Bone marrow (tissue), 2 donors: ENCODE data around the gene VEZT.

ENCODE experiments used
- DNase-seq, 2 donors: peaks; one replicate each; lab custom pipeline; 2025; lab: John Stamatoyannopoulos, UW

VEZT gene

DNA sequence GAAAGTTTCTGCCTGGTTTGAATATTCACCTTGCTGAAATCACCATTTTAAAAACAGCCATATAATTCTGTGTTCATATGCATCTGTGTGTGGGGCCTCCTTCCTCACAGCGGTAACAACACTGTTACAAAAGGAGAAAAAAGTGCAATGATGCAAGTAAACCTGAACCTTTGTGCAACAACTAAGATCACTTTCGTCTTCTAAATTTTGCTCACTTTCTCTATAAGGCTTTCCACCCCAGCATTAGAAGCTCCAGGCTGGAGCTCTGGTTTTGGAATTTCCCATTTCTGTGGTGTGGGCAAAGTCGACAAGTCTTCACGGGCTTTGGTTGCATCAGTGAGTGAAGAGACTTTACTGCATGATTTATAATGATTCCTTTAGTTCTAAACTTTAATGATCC, 18.7 kb upstream of the VEZT start:
- no peak for DNase-seq

DNA sequence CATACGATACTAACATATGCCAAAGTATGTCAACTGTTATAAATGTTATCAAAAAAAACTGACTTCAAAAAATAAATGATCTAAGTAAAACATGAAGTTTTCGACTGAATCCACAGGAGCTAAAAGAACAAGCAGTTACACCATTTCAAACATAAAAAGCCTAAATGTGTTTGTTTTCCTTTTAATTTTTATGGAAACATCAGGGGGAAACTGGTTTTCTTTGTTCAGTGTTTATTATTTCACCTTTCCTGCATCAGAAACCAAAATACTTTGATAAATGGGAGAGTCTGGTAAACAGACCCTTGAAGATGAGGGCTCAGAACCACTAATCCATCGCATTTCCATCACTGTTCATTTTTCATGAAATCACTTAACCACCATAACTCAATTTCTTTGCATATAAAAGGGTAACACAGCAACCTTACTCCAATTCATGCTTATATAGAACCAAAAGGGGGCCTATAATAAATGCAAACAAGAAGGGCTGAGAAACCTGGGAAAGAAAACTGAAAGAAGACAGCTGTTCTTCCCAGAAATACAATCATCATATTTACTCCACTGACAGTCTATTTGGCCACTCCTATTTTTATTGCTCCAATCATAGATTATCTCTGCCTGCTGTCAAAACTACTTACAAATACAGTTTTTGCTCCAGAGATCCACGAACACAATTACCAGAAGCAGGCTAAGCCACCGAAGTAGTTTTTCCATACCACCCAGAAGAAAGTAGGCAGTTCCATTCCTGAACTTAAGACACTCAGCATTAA, 17.3 kb upstream of the VEZT start:
- no peak for DNase-seq

DNA sequence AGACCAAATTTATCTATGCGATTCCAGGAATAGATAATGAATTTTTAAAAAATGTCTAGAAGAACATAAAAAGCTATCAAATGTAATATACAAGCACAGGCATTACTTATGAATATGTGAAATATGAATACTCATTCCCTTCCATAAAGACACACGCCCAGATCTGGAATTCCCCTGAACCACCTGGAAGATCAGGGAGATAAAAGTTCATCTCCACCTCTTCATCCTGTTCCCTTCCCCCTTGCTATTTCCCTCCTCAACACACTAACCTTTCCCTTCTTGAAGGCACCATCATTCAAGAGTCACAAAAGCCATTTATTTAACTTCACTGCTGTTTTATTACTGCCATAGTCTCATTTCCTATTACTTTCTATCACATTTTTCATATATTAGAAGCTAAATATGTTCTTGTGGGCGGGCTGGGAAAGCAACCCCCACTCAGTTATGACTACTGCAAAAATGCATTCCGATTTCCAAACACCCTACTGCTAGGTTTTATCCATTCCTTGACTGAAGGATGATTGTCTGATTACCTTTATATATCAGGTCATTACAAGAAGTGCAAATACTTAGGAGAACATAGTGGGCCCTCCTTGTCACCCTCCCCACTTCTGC, 16.4 kb upstream of the VEZT start:
- no peak for DNase-seq

DNA sequence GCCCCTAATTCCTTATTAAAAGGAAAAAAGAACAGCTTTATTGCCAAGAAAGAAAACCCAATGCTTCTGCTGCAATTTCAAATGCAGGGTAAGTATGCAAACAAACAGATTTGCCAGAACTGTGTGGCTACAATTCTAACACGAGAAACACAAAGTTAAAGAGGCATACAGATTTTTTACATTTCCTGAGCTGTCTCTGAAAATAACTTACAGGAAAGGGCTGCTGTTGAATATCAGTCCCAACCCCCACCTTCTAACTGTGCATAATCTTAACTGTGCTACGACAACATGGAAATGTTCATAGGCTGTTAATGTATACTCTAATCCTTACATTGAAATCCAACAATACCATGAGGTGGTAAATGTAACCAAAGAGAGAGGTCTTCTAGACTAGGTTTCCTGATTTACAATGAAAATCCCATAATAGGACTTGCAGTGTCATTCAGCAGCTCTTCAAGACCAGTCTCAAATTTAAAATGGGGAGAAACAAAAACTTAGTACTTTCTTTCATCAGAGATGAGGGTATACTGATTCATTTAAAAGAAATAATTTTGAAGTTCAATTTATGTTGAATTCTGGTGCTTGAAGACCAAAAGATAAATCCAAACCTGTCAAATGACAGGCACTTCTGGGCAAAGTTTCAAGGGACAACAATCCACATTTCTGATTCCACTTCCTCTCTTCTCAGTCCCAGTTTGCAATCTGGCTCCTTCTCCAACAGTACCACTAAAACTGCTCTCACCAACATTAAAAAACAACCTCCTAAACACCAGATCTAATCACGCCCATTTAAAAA, 14.7 kb upstream of the VEZT start:
- peak in 1 of 2 donors; percentile 27 for DNase-seq

DNA sequence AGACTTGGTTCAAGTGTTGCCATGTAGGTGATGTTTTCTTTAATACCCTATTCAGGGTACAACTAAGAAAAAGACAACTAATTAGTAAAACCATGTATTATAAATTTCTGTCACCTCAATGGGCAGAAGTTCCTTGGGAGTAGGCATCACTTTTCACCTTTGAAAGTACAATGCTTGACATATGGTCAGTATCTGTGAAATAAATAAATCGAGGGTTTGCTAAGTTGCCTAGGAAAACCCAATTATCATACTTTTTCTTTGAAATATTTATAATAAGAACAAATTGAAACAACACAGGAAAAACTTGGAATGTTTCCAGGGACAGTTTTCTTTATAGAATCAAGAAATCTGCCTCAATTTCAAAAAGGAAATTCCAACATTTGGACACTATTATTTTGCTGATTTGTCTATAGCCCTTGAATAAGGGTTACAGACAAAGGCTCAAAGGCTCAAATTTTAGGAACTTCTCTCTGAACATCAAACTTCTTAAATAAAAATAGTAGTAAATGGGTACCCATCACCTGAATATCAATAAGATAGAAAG, 14.0 kb upstream of the VEZT start:
- DNase-seq: no peak

DNA sequence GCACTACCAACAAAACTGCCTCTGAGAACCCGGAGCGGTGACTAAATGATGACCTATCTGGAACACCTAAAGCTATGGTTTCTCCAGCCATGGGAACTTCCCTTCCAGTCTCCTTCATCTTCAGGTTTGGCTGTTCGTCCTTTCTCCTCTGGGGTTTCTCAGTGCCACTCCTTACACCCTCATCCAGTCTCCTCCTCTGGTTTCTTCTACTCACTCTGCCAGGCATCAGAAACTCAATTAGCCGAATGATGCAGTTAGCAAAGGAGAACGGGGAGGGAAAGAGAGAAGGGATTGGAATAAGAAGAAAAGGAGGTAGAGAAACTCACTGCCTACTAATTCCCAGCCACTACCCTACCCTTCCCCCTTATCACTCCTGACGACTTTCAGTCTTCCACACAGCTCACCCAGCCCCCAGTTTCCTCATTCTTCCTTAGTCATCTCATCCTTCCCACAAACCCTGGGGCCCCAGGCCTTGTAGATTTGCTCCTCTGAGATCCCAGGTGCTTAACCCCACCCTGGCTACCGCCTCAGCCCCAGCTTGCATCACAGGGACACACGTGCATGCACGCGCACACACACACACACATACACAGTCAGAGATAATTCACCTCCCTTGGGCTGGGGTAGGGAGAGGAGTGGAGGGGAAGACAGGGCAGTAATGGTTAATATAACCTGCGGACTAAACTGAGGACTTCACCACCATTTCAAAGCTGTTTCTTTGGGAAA, 13.3 kb upstream of the VEZT start:
- peak in 1 of 2 donors; percentile 31 for DNase-seq

DNA sequence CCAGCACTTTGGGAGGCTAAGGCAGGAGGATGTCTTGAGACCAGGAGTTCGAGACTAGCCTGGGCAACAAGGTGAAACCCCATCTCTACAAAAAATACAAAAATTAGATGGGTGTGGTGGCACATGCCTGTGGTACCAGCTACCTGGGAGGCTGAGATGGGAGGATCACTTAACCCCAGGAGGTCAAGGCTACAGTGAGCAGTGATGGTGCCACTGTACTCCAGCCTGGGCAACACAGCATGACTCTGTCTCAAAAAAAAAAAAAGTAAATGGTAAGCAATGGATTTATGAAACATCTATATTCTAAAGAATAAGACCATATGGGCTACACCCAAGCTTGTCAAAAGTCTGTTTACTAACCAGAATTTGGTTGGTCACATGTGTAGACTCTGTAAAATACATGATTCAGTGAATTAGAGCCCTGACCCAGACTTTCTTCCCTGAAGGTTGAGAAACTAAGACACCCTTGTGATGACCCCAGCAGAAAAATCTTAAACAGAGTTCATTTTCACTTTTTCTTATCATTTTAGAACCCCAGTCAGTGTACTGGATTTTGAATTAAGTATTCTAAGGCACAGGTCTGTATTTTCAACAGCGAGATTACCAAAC, 12.5 kb upstream of the VEZT start:
- DNase-seq: no peak

DNA sequence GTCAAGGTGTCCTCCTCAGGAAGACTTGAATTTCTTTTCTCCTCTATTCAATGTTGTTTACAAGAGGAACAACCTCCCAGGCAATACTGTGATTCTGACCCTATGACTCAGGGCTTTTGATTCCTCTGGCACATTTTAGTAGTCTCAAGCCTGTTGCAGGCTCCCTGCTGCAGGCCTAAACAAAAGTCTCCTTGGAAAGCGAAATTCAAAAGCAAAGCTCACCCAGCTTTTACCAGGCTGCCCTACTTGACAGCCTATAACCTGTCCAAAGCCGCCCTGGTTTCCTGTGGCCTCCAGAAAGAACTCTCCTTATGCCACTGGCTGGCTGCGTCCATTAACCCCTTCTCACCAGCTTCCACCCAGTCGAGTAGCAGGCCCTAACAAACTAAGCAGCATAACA, 11.9 kb upstream of the VEZT start:
- DNase-seq: peak in 1 of 2 donors; percentile 13

DNA sequence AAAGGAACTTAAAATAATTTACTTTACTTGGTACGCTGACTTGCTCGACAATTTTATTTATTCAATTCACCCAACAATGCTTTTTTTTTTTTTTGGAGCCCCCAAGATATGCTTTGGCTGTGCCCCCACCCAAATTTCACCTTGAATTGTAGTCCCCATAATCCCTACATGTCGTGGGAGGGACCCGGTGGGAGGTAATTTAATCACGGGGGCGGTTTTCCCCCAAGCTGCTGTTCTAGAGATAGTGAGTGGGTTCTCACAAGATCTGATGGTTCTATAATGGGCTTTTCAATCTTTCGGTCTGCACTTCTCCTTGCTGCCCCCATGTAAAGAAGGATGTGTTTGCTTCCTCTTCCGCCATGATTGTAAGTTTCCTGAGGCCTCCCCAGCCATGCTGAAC, 10.7 kb upstream of the VEZT start:
- DNase-seq: no peak

DNA sequence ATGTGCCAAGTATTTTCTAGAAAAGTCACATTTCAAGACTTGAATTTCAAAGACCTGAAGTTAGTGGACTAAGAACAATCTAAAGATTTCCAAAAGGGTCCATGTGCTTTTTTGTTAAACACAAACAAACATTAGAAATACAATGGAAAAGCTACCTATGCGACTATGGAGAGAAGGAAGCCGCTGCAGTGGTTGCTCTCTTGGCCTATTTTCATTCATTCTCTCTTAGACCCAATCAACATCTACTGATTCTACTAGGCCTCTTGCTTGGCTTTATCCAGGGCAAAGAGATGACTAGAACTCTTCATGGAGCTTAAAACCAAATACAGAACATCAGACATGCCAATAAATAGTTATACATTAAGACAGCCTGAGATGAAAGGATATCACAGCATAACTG, 10.2 kb upstream of the VEZT start:
- DNase-seq: no peak

DNA sequence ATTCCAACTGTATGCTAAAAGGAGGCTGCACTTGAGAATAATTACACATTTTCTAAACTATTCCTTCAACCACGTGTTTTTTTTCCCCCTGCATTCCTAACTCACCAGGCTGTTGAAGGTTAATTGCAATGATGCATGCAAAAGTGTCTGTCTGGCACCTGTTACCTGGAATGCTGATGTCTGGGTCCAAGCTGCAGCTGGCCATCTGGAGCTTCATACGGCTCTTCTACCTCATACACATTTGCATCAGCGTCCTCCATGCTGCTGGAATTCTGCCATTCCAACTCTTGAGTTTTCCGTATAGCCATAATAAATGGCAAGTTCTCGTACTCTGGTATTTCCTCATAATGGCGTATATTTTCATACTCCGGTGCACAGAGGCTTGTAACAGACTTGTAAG, 8.9 kb upstream of the VEZT start:
- DNase-seq: no peak

DNA sequence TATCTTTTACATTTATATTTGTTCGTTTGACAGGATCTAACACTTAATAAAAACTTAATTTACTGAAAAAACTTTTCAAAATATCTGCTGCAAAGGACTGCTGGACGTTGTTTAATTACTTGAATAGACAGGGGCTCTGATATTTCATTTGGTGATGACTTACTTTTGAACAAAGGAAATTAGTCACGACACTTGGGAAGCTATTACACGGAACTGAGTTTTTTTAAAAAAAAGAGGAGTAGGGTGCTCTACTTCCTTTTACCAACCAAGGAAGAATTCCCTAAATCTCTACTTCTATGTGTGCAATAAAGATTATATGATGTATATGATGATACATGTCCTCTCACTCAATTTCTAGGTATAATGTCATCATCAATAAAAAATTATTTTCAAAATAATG, 5.0 kb upstream of the VEZT start:
- DNase-seq: no peak

DNA sequence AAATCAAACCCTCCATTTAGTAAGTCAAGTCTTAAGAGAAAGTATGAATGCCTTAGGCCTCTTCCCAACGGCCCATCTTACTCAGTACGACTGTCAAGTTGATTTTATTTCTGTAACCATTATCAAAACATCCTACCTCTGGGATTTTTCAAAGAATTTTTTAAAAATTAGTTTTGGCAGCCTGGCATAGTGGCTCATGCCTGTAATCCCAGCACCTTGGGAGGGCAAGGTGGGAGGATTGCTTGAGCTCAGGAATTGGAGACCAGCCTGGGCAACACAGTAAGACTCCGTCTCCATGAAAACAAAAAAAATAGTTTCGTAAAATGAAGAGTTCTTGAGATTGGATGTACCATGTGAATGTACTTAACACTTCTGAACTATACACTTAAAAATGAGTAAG, 4.5 kb upstream of the VEZT start:
- DNase-seq: no peak

DNA sequence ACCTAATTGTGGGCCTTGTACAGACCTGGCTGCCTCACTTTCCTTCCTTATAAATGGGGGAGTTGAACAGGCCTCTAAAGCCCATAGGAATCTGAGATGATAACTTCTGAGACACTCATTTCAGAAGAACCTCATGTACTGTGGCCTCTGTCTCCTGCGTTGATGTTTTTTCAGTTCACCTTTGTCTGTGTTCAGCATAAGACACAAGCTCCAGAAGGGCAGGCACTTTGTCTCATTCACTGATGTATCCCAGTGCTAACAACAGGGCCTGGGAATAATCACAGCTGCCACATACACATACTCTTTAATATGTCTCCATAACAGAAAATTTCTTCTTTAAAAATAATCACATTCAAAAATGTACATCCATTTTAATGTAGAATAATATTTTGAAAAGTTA, 3.7 kb upstream of the VEZT start:
- DNase-seq: no peak

DNA sequence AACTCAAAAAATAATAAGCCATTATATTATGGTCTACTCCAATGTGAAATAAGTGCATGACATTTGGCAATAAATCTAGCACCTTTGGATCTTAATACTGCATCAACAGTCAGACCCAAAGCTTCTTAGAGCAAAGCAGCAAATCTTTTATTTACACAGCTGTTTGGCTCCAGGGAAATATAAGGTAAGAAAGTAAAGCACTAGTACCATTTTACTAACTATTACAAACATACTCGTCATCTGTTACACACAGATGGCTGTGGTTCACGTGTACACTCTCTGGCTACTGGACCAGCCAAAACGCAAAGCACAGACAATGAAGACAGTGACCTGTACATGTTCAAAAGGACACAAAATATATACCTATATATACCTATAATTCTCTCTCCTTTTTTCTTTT, 3.1 kb upstream of the VEZT start:
- DNase-seq: no peak

DNA sequence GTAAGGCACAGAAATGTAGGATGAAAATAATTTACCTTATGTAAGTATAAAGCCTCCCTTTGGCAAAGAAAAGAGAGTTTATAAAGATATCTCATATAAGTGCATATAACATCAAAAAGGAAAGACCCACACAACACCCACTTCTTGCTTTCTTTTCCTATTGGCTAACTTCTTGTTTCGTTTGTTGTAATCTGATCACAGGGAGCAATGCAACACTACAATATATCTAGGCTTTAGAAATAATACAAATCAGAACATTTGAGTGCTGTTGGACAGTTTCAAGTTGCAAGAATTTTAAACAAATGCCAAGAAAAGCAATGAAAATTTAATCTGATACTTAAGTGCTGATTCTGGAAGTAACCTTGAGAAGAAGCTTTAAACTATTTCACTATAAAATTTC, 1.7 kb upstream of the VEZT start:
- no peak for DNase-seq

DNA sequence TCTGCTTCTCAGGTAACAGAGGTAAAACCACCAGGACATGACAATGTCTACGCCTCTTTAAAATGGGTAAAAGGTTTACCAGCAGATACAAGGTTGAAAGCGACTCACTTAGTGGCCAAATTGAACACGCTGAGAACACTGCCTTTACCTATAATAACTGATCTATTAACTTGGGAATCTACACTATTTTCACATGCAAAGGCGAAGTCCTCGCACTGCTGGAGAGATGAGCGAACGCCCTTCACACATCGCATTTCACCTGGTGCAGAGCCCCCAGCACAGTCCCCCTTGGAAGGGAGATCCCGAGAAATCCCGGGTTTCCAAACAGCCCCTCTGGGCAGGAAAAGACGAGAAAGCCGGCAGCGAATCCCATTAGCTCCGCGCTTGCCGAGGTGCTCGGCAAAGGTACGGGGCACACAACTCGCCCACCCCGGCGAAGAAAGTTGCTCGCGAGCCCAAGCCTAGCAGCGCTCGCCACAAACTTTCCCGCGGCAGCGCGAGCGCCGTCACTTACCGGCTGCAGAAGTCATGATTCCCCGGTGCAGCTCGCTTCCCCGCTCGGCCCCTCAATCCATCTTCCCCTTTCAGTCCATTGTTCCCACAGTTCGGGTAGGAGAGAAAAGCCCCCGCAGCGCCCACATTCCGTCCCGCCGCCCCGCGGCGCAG, 763 bp upstream of the VEZT start:
- no peak for DNase-seq

DNA sequence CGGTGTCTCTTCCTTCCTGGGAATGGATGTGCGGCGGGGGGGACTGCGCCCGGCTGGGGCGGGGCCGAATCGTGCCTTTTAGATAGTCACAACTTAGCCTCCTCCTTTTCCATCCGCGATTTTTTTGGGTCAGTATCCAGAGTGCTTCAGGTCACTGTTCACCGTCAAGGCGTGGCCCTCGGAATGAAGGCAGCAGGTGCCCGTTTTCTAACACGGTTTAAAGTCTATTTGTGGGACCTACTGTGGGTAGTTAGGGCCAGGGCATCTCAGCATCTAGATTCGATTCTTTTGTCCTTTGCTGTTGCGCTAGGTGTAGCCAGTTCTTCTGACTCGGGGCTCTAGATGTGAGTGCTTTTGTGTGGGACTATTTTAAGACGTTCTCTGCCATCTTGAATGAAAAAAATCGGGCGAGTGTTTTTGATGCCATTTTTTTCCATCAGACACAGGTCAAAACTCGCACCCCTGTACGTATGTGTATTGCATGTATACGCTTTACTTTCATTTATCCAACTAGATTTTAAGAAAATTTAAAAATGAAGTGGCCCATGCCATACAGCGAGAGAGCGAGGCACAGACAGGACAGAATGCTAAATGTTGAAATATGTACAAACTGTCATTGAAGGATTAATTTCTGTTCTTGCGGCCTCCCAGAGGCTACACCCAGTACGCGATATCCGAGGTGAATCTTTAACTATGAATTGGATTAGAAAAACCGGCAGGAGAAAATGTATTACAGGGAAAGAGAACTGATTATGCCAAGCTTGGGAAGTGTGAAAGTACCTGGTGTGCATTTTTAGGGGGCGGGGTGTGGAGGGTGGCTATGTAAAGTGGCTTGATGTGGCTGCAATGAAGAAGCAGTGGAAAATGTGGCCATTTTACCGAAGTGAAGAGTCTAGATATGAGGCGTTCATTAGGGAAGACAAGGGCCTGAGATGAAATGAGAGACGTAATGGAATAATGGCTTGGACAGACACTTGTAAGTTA, 835 bp downstream of the VEZT start:
- DNase-seq: peak in 1 of 2 donors; percentile 21

DNA sequence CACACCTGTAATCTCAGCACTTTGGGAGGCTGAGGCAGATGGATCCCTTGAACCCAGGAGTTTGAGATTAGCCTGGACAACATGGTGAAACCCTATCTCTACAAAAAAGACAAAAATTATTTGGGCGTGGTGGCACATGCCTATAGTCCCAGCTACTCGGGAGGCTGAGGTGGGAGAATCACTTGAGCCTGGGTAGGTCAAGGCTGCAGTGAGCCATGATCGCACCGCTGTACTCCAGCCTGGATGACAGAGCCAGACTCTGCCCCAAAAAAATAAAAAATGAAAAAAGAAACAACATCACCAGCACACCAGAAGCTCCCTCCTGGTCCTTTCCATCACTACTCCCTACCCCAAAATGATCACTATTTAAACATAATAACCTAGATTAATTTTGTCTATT, 2.6 kb downstream of the VEZT start:
- DNase-seq: no peak

DNA sequence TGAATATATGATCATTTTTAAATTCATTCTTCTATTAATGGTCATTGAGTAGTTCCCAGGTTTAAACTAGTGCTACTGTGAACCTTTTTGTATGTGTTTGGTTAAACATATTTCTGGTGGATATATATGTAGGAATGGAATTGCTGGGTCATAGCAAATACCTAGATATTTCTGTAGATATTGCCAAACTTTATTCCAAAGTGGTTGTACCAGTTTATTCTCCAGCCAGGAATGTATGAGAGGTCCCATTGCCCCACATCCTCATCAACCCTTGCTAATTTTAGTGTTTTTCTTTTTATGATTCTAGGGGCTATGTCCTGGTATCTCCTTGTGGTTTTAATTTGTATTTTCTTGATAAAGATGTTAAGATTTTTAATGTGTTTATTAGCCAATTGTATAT, 3.1 kb downstream of the VEZT start:
- no peak for DNase-seq
